Measurements from ENCODE around the gene DGCR8. TPM values are rescaled to one million over a fixed set of nuclear protein-coding genes. Genes with fewer than 3 reads are reported as not detected.

DGCR8 gene
- total RNA-seq (23.8 and 34.2 TPM in 2 replicates), polyA plus RNA-seq (8.1 and 15.1 TPM in 2 replicates)

DNA sequence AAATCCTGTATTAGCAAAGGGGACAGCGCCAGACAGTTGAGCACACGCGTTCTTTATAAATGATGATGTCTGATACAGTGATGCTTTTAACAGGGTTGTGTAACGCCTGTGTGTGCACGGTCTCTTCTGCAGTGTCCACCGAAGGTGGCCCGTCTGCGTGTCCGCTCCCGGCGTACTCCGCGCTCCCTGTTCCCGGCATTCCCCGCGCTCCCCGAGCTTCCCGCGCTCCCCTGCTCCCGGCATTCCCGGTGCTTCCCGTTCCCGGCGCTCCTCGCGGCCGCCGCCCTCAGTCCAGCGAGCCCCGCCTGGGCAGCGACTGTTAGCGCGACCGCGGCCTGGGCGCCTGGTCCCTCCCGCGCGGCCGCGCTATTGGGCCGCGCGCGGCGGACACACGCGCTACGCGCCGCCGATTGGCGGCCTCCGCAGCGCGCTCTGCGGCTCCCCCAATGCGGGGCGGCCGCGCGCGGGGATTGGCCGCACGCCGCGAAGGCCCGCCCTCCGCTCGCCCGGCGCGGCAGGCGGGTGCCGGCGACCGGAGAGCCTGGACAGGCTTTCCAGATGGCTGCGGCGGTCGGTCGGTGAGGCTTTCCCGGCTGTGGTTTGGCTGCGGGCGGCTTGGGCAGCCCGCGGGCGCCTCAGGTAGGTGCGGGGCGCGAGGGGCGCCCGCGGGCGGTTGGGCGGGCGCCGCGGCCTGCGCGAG lies at the start of gene DGCR8:
DGCR8 (plus strand) TSS at position 497 of the 700 bp plus-strand sequence. CDS start 5,723 bp downstream, outside the sequence.
- peak; percentile 96 to 97 for DNase-seq (ENCODE audit: low read depth in 1 of 2, low spot score in 1 of 2)
- no peaks in the 10 kb centered on the region for H3K36me3 ChIP-seq
- peaks cover 14% of the 10 kb centered on the region for H3K4me1 ChIP-seq (ENCODE audit: low read depth)
- H3K4me3 ChIP-seq = peak within 1 kb of the TSS; percentile 52
- H3K27ac ChIP-seq = peak within 1 kb of the TSS; percentile 90
- no peaks in the 10 kb centered on the region for H3K27me3 ChIP-seq
- H3K9me3 ChIP-seq (ENCODE audit: low read depth) = no peaks in the 10 kb centered on the region
- TF ChIP-seq, protein P1, sequence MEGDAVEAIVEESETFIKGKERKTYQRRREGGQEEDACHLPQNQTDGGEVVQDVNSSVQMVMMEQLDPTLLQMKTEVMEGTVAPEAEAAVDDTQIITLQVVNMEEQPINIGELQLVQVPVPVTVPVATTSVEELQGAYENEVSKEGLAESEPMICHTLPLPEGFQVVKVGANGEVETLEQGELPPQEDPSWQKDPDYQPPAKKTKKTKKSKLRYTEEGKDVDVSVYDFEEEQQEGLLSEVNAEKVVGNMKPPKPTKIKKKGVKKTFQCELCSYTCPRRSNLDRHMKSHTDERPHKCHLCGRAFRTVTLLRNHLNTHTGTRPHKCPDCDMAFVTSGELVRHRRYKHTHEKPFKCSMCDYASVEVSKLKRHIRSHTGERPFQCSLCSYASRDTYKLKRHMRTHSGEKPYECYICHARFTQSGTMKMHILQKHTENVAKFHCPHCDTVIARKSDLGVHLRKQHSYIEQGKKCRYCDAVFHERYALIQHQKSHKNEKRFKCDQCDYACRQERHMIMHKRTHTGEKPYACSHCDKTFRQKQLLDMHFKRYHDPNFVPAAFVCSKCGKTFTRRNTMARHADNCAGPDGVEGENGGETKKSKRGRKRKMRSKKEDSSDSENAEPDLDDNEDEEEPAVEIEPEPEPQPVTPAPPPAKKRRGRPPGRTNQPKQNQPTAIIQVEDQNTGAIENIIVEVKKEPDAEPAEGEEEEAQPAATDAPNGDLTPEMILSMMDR (IDR thresholded peaks at IDR 0.05; ENCODE audit: low read depth, low read length) = no peak

DNA sequence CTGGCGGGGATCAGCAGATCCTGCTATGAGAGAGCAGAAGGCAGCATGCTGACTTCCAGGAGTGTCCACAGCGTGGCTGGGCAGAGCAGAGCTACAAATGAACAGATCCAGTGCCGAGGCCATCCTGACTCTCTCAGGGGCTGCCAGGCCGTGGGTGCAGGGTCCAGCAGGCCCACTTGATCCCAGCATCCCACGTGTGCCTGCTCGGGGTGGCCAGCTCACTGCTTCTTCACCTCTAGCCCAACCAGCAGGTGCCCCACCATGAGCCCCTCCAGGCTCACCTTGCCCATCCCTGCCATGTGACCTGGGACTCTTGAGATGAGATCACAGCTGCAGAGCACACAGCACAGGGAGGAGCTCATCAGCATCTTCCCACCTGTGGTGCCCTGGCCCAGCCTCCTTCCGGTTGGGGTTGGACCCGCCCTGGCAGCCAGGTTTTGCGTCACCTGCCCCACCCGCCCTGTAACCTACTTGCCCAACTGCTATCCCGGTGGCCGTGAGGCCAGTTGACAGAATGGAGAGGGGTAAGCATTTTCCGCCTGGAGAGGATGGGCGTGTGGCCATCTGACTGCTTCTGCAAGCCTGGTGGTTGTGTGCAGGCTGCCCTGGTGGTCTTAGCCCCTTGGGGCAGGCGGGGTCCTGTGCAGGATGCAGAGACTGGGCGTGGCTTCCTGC lies 48.2 kb upstream of the DGCR8 start:
- no peaks in the 10 kb centered on the region for H3K27me3 ChIP-seq
- H3K4me1 ChIP-seq (ENCODE audit: low read depth) = peaks cover 6% of the 10 kb centered on the region
- DNase-seq (ENCODE audit: low read depth in 1 of 2, low spot score in 1 of 2) = no peak

DNA sequence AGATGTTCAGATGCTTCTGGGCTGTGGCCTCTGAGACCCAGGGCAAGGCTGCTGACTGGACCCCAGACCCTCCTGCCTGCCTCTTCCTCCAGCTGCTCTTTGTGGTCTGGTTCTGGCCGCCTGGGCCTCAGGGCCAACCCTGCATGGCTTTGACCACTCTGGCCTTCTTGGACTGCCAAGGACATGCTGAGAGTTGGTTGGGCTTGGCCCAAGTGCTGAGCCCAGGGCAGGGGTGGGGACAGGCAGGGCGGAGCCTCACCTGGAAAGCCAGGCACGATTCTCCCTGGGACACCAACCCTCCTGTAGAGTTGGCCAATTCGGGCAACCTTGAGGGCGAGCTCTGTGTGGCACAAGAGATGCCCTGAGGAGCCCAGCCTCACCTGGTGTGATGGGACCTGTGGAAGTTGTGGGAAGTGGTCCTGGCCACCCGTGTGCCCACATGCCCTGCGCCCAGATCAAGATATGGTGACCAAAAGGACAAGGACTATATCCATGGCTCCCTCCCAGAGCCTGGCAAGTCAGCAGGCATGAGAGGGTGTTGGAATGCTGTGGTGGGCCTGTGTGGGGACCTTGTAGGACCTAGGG lies 47.5 kb upstream of the DGCR8 start:
- no peak overlapping the region for H3K27ac ChIP-seq
- no peak for DNase-seq (ENCODE audit: low read depth in 1 of 2, low spot score in 1 of 2)
- no peaks in the 10 kb centered on the region for H3K36me3 ChIP-seq
- H3K4me3 ChIP-seq = no peak overlapping the region
- no peaks in the 10 kb centered on the region for H3K9me3 ChIP-seq (ENCODE audit: low read depth)
- TF ChIP-seq, protein P1 (IDR thresholded peaks at IDR 0.05; ENCODE audit: low read depth, low read length) = no peak
- H3K4me1 ChIP-seq (ENCODE audit: low read depth) = peaks cover 6% of the 10 kb centered on the region
- no peaks in the 10 kb centered on the region for H3K27me3 ChIP-seq

More for the DNA sequence above, 48.2 kb upstream of the DGCR8 start:
- no peak overlapping the region for H3K4me3 ChIP-seq
- H3K36me3 ChIP-seq = no peaks in the 10 kb centered on the region
- TF ChIP-seq, protein P1 (IDR thresholded peaks at IDR 0.05; ENCODE audit: low read depth, low read length) = no peak
- no peak overlapping the region for H3K27ac ChIP-seq
- no peaks in the 10 kb centered on the region for H3K9me3 ChIP-seq (ENCODE audit: low read depth)

DNA sequence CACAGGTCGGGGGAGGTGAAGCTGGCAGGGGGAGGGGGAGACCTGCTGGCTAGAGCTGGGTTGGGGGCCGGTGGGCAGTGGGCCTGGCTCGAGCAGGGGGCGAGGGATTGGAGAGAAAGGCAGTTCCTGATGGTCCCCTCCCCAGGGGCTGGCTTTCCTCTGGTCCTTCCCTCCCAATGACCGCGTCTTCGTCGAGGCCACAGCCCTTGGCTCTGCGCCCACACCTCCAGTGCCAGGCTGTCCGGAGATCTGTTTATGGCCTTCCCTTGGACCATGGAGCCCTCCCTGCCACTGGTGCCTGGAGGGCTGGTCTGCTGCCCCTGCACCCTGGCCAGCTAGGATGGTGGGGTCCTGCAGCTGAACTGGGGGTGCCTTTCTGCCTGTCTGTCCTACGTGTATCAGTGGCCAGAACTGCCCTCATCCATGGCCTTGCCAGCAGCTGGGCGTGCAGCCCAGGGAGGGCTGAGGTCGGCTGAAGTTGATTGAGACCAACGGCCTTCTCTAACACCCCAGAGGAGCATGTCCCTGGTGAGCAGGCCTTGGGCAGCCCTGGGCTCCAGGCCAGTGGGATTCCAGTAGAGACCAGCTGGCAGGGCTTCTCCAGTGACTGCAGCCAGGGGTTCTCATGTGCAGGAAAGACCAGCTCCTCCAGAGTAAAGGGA lies 46.9 kb upstream of the DGCR8 start:
- H3K9me3 ChIP-seq (ENCODE audit: low read depth) = no peaks in the 10 kb centered on the region
- no peaks in the 10 kb centered on the region for H3K27me3 ChIP-seq
- H3K4me3 ChIP-seq = no peak overlapping the region
- DNase-seq (ENCODE audit: low read depth in 1 of 2, low spot score in 1 of 2) = no peak
- TF ChIP-seq, protein P1 (IDR thresholded peaks at IDR 0.05; ENCODE audit: low read depth, low read length) = no peak
- no peak overlapping the region for H3K27ac ChIP-seq
- peaks cover 6% of the 10 kb centered on the region for H3K4me1 ChIP-seq (ENCODE audit: low read depth)
- H3K36me3 ChIP-seq = no peaks in the 10 kb centered on the region

DNA sequence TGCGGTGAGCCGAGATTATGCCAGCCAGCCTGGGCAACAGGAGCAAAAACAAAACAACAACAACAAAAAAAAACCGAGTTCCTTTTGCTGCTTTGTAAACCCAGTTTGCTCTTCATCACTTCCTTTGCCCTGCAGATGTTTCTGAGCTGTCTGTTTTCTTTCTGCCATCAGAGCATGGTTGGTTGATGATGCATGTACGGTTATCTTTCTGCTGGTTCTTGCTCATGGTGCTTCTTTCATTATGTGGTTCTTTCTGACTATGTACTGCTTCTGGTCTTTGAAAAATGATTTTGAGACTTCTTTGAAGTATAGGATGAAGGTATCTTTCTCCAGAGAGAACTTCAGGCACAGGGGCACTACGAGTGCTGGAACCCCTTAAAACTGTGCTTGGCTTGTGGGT lies 45.9 kb upstream of the DGCR8 start:
- Histone ChIP-seq H3K27ac (no peak overlapping the region), H3K27me3 (no peaks in the 10 kb centered on the region), H3K4me3 (no peak overlapping the region), H3K36me3 (no peaks in the 10 kb centered on the region), H3K4me1 (ENCODE audit: low read depth) (peaks cover 6% of the 10 kb centered on the region), H3K9me3 (ENCODE audit: low read depth) (no peaks in the 10 kb centered on the region)
- TF ChIP-seq, protein P1 (IDR thresholded peaks at IDR 0.05; ENCODE audit: low read depth, low read length) = no peak
- no peak for DNase-seq (ENCODE audit: low read depth in 1 of 2, low spot score in 1 of 2)

Data from cardiac muscle cell (in vitro differentiated cells and primary cell).